Panc1 (cell line): Measurements from ENCODE around the gene EXOC6B.

Source experiments
- CTCF ChIP-seq: fragments of 450-650 bp; IDR thresholded peaks from 2 replicates; pipeline ENCODE4 v1.5.1; 2017; ENCODE audit warnings: mild to moderate bottlenecking
- POLR2AphosphoS5 ChIP-seq: IDR thresholded peaks from 2 replicates; pipeline ENCODE4 v1.6.1; 2012; ENCODE audit warnings: mild to moderate bottlenecking, low read depth, low read length, moderate library complexity
- SIN3A ChIP-seq: IDR thresholded peaks from 2 replicates; pipeline ENCODE4 v1.6.1; 2012; ENCODE audit warnings: low read depth, mild to moderate bottlenecking, low read length, moderate library complexity, borderline replicate concordance; ENCODE audit not compliant: insufficient read depth
- TCF7L2 ChIP-seq: IDR thresholded peaks from 2 replicates; pipeline ENCODE4 v1.6.1; 2011; ENCODE audit warnings: mild to moderate bottlenecking, low read depth, low read length, inconsistent platforms
- TF ChIP-seq, protein P1 (sequence below), 2 experiments: IDR thresholded peaks; 2 replicates each; pipeline ENCODE4 v1.6.1; 2011 to 2012; ENCODE audit warnings: low read depth in 2 of 2, control low read depth in 1 of 2, low read length in 1 of 2, mild to moderate bottlenecking in 1 of 2, moderate library complexity in 1 of 2; ENCODE audit not compliant: insufficient read depth in 1 of 2

GRCh38 chr2:72851333-72851732 is 25.5 kb upstream of the EXOC6B start:
- TF ChIP-seq, protein P1, sequence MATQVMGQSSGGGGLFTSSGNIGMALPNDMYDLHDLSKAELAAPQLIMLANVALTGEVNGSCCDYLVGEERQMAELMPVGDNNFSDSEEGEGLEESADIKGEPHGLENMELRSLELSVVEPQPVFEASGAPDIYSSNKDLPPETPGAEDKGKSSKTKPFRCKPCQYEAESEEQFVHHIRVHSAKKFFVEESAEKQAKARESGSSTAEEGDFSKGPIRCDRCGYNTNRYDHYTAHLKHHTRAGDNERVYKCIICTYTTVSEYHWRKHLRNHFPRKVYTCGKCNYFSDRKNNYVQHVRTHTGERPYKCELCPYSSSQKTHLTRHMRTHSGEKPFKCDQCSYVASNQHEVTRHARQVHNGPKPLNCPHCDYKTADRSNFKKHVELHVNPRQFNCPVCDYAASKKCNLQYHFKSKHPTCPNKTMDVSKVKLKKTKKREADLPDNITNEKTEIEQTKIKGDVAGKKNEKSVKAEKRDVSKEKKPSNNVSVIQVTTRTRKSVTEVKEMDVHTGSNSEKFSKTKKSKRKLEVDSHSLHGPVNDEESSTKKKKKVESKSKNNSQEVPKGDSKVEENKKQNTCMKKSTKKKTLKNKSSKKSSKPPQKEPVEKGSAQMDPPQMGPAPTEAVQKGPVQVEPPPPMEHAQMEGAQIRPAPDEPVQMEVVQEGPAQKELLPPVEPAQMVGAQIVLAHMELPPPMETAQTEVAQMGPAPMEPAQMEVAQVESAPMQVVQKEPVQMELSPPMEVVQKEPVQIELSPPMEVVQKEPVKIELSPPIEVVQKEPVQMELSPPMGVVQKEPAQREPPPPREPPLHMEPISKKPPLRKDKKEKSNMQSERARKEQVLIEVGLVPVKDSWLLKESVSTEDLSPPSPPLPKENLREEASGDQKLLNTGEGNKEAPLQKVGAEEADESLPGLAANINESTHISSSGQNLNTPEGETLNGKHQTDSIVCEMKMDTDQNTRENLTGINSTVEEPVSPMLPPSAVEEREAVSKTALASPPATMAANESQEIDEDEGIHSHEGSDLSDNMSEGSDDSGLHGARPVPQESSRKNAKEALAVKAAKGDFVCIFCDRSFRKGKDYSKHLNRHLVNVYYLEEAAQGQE (IDR thresholded peaks at IDR 0.05; ENCODE audit: insufficient read depth in 1 of 2, low read depth in 2 of 2, low read length in 1 of 2), result no peak
- TF ChIP-seq CTCF (no peak), SIN3A (no peak), POLR2AphosphoS5 (no peak), TCF7L2 (no peak)
